CD4-positive, alpha-beta T cell (primary cell): ENCODE data around the gene PRSS50. TPM values are rescaled to one million over a fixed set of nuclear protein-coding genes. Genes with fewer than 3 reads are reported as not detected.

Source experiments
- ATAC-seq: fragments of 200-7000 bp; cut with Tn5 transposase; one replicate; pipeline ENCODE4 v1.10.0; 2022; ENCODE audit warnings: mild to moderate bottlenecking; ENCODE audit not compliant: poor library complexity
- CTCF ChIA-PET: fragments of 350-600 bp; sonication (Branson Sonifier 250); formaldehyde crosslinking; loops from one replicate; lab custom pipeline; 2021; ENCODE audit warnings: antibody characterized with exemption, inconsistent platforms; lab: Charles Lee
- POLR2A ChIA-PET: fragments of 350-600 bp; sonication (Branson Sonifier 250); formaldehyde crosslinking; loops from one replicate; lab custom pipeline; 2021; ENCODE audit warnings: antibody characterized with exemption, inconsistent platforms; lab: Charles Lee
- DNase-seq, 14 experiments: peaks; one replicate each; pipeline ENCODE4 v3.0.0-alpha.2; 2013 to 2020; ENCODE audit warnings: mixed read lengths in 2 of 14
- H3K27ac ChIP-seq, 2 donors: one replicate each; pipeline versions ENCODE4 v1.5.1 to v1.7.0; 2013; ENCODE audit warnings: low read length in 2 of 2, low read depth in 1 of 2, mild to moderate bottlenecking in 1 of 2
- H3K27me3 ChIP-seq, 2 experiments: 1 replicate in 1 of 2; 2 replicates in 1 of 2; pipeline versions ENCODE4 v1.6.1 to v1.7.0; 2013; ENCODE audit warnings: low read length in 2 of 2, control low read depth in 1 of 2, mild to moderate bottlenecking in 1 of 2, moderate library complexity in 1 of 2; ENCODE audit not compliant: insufficient read depth in 2 of 2, control insufficient read depth in 1 of 2
- H3K36me3 ChIP-seq: one replicate; pipeline ENCODE4 v1.6.1; 2013; ENCODE audit warnings: low read length, control low read depth; ENCODE audit not compliant: insufficient read depth
- H3K4me1 ChIP-seq: one replicate; pipeline ENCODE4 v1.6.1; 2013; ENCODE audit warnings: low read length, control low read depth; ENCODE audit not compliant: insufficient read depth
- H3K4me3 ChIP-seq: one replicate; pipeline ENCODE4 v1.5.1; 2013; ENCODE audit warnings: mild to moderate bottlenecking, low read length, moderate library complexity
- H3K9me3 ChIP-seq, 2 experiments: 1 replicate in 1 of 2; 2 replicates in 1 of 2; pipeline versions ENCODE4 v1.6.1 to v1.7.0; 2013; ENCODE audit warnings: low read length in 2 of 2, mild to moderate bottlenecking in 2 of 2, control low read depth in 1 of 2, moderate library complexity in 1 of 2; ENCODE audit not compliant: control insufficient read depth in 1 of 2, insufficient read depth in 1 of 2
- H3K27ac Mint-ChIP-seq: one replicate; pipeline ENCODE4 v1.8.0; 2020; ENCODE audit warnings: mixed read lengths
- H3K27me3 Mint-ChIP-seq: one replicate; pipeline ENCODE4 v1.8.0; 2021; ENCODE audit warnings: mixed read lengths
- H3K36me3 Mint-ChIP-seq: one replicate; pipeline ENCODE4 v1.8.0; 2021; ENCODE audit warnings: low read depth, mixed read lengths
- H3K4me1 Mint-ChIP-seq: one replicate; pipeline ENCODE4 v1.8.0; 2021; ENCODE audit warnings: low read depth, mixed read lengths
- H3K4me3 Mint-ChIP-seq: one replicate; pipeline ENCODE4 v1.8.0; 2020; ENCODE audit warnings: mild to moderate bottlenecking, mixed read lengths
- H3K9me3 Mint-ChIP-seq: one replicate; pipeline ENCODE4 v1.8.0; 2020; ENCODE audit warnings: mixed read lengths
- CTCF ChIP-seq: fragments of 200-600 bp; IDR thresholded peaks from one replicate; pipeline ENCODE4 v1.8.0; 2022; ENCODE audit warnings: antibody characterized with exemption, mild to moderate bottlenecking
- intact Hi-C, 2 experiments: fragments of 100-400 bp; cut with DNase I in 1 of 2; cut with micrococcal nuclease in 1 of 2; formaldehyde crosslinking; loops; one replicate each; pipeline versions ENCODE4 v1.15.1 to v1.9.0; 2023 to 2025; cut with DNase I, micrococcal nuclease
- total RNA-seq, 174 experiments: library from RNA in 2 of 174; stranded (reverse) in 2 of 174; gene quantifications; one replicate each; pipeline ENCODE4 v1.2.3 and lab custom pipeline; 2021 to 2026

Gene PRSS50
- total RNA-seq, 2 experiments from 2014 or later: not detected

GRCh38 chr3:46701181-46701939, 16.3 kb downstream of the PRSS50 start, which contains the start of gene TMIE:
TSS of gene TMIE (plus strand) at chr3:46701392. CDS start at chr3:46701488, 96 bp downstream.
- intact Hi-C loops: loop anchor here in 1 of 2 experiments (10.0 kb wide), 1 partner anchor 623 kb away; no protein-coding TSS in a partner anchor
- ChIA-PET CTCF (no interaction called here), POLR2A (interaction anchor here (0.7 kb wide), 1 partner anchor 281 kb away, joined by 3 read pairs; no protein-coding TSS in a partner anchor)
- Histone ChIP-seq H3K36me3 (no peaks in the 10 kb centered on the region), H3K9me3 (peaks cover 0 to 7% of the 10 kb centered on the region in 2 experiments), H3K4me3 (peak within 1 kb of the TSS; percentile 7), H3K27ac (no peak within 1 kb of the TSS), H3K4me1 (peaks cover 47% of the 10 kb centered on the region), H3K27me3 (peaks cover 0 to 9% of the 10 kb centered on the region in 2 experiments)
- no peaks in the 10 kb centered on the region for H3K27me3 Mint-ChIP-seq
- peak within 1 kb of the TSS; percentile 51 for H3K4me3 Mint-ChIP-seq
- no peaks in the 10 kb centered on the region for H3K36me3 Mint-ChIP-seq
- no peak within 1 kb of the TSS for H3K27ac Mint-ChIP-seq
- no peaks in the 10 kb centered on the region for H3K9me3 Mint-ChIP-seq
- H3K4me1 Mint-ChIP-seq: peaks cover 49% of the 10 kb centered on the region
- TF ChIP-seq CTCF: no peak
- ATAC-seq: peak; percentile 28
- DNase-seq: peak in 2 of 14 experiments; percentile 28 to 39

DNA sequence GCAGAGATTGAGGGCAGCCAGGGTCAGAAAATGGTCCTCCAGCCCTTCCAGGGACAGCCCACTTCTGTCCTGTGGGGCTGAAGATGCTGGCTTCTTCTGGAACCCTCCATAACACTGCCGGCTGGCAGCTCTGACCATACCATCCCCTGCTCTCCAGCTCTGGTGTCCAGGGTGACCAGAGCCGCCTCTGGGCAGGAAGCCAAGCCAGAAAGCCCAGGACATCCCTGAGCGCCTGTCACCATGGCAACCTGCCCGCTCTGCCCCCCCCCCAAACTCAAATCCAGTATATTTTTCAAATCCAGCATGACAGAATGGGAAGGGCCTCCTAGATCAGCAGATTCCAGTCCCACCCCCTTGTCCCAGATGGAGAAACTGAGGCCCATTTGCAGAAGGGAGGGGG, 16.9 kb downstream of the PRSS50 start:
- H3K4me1 ChIP-seq: peaks cover 53% of the 10 kb centered on the region
- ChIA-PET POLR2A (no interaction called here), CTCF (no interaction called here)
- no peak for TF ChIP-seq CTCF
- DNase-seq (no peak), ATAC-seq (no peak)
- H3K4me3 Mint-ChIP-seq: no peak overlapping the region
- H3K27ac Mint-ChIP-seq: no peak overlapping the region
- H3K36me3 Mint-ChIP-seq: no peaks in the 10 kb centered on the region
- H3K9me3 ChIP-seq: peaks cover 0 to 7% of the 10 kb centered on the region in 2 experiments
- H3K4me3 ChIP-seq: no peak overlapping the region
- H3K27me3 Mint-ChIP-seq: no peaks in the 10 kb centered on the region
- H3K27ac ChIP-seq: no peak overlapping the region
- no peaks in the 10 kb centered on the region for H3K36me3 ChIP-seq
- H3K4me1 Mint-ChIP-seq: peaks cover 55% of the 10 kb centered on the region
- peaks cover 0 to 9% of the 10 kb centered on the region in 2 experiments for H3K27me3 ChIP-seq
- H3K9me3 Mint-ChIP-seq: no peaks in the 10 kb centered on the region
- intact Hi-C loops: loop anchor here in 1 of 2 experiments (10.0 kb wide), 1 partner anchor 624 kb away; no protein-coding TSS in a partner anchor

DNA sequence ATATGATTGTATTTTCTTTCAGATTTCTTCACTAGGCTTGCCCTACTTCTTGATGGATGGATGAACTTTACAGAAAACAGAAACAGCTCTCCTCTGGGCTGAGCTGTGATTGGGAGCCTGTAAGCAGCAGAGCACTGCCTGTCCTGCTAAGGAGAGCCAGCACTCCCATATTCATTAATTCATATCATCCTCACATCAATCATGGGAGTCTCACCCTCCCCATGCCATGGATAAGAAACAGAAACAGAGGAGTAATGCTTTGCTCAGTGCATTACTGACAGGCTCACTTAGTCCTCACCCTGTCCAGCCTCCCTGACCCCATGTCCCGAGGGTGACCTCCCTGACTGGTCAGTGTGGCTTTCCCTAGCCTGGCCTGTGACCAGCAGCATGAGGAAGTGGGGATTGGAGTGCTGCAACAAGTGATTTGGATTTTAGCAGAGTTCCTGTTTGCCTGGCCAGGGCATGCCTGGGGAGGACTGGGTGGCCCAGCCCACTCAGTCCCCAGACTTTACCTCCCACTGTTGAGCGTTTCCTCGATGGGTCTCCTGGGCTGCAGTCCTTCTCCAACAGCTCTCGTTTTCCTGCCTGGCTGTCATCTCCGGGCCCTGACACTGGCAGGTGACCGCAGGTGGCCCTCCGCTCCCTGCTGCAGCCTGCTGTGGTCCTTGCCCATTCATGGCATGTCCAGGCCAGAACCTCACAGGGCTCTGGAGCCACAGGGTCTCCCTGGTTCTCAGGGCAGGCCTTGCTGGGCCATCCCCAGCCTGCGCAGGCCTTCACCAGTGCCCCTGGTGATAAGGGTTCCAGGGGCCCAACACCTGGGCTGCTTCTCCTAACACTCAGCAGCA, 17.8 kb downstream of the PRSS50 start:
- Histone ChIP-seq H3K4me1 (peaks cover 57% of the 10 kb centered on the region), H3K9me3 (peaks cover 0 to 7% of the 10 kb centered on the region in 2 experiments), H3K27me3 (peaks cover 0 to 9% of the 10 kb centered on the region in 2 experiments), H3K27ac (no peak overlapping the region), H3K4me3 (no peak overlapping the region), H3K36me3 (no peaks in the 10 kb centered on the region)
- DNase-seq (peak in 2 of 14 experiments; percentile 46 to 60), ATAC-seq (no peak)
- Mint-ChIP-seq H3K4me3 (peak overlapping the region; percentile 45), H3K27ac (peak overlapping the region; percentile 65), H3K36me3 (no peaks in the 10 kb centered on the region), H3K4me1 (peaks cover 64% of the 10 kb centered on the region), H3K27me3 (no peaks in the 10 kb centered on the region), H3K9me3 (no peaks in the 10 kb centered on the region)
- no peak for TF ChIP-seq CTCF
- CTCF ChIA-PET: no interaction called here
- intact Hi-C loops: loop anchor here (10.0 kb wide), 2 partner anchors 465 to 625 kb away; partner anchors contain the start of gene SETD2 (in 1 of the 2)
- POLR2A ChIA-PET: no interaction called here
